K562 (cell line): ENCODE data around the gene CYB5B. TPM values are rescaled to one million over a fixed set of nuclear protein-coding genes. Genes with fewer than 3 reads are reported as not detected.

ENCODE experiments used
- ATAC-seq: fragments of 200-7000 bp; cut with Tn5 transposase; 3 replicates; pipeline ENCODE4 v1.9.1; 2020; ENCODE audit warnings: moderate library complexity
- BruUV-seq: library from RNA; stranded (reverse); fragments of 400-500 nt; replicated peaks from 2 replicates; lab custom pipeline; 2021; lab: Mats Ljungman, UMichigan
- CTCF ChIA-PET: fragments of 300-600 bp; formaldehyde crosslinking; extraction: SDS; loops from one replicate; lab custom pipeline; 2021; ENCODE audit warnings: low intra/inter-chr PET ratio; lab: Yijun Ruan, JAX
- POLR2A ChIA-PET: fragments of 300-600, 350-650 bp; sonication (Branson Sonifier 250); formaldehyde crosslinking; extraction: SDS; loops from one replicate; lab custom pipeline; 2021; ENCODE audit warnings: antibody characterized with exemption, inconsistent platforms; lab: Yijun Ruan, JAX
- DNase-seq, 4 experiments: peaks; one replicate each; pipeline versions ENCODE4 v3.0.0 to v3.0.0-alpha.2; 2011 to 2018; ENCODE audit warnings: low spot score in 3 of 4, mixed read lengths in 3 of 4; ENCODE audit errors: extremely low read depth in 1 of 4
- FAIRE-seq: peaks from 2 replicates; lab custom pipeline; 2011; peaks lifted over from hg19 to GRCh38; lab: Jason Lieb, UNC
- H2AFZ ChIP-seq: 2 replicates; pipeline ENCODE4 v1.6.0; 2011; ENCODE audit warnings: low read depth, low read length, control low read depth, inconsistent platforms
- H3K27ac ChIP-seq: fragments of 200-600 bp; 3 replicates; pipeline ENCODE4 v1.8.0; 2011; ENCODE audit warnings: low read depth, mild to moderate bottlenecking, control low read depth, inconsistent platforms, low read length, moderate library complexity, mixed read lengths; ENCODE audit errors: extremely low read depth
- H3K27me3 ChIP-seq, 2 experiments: fragments of 300-600 bp in 1 of 2; 2 replicates in 1 of 2; 3 replicates in 1 of 2; pipeline versions ENCODE4 v1.6.0 to v1.8.0; 2011; ENCODE audit warnings: inconsistent platforms in 2 of 2, low read length in 2 of 2, mild to moderate bottlenecking in 1 of 2, mixed read lengths in 1 of 2, moderate library complexity in 1 of 2; ENCODE audit not compliant: control insufficient read depth in 2 of 2, insufficient read depth in 2 of 2
- H3K36me3 ChIP-seq: fragments of 300-600 bp; 3 replicates; pipeline ENCODE4 v1.8.0; 2011; ENCODE audit warnings: mild to moderate bottlenecking, low read length, inconsistent platforms; ENCODE audit not compliant: control insufficient read depth, insufficient read depth
- H3K4me1 ChIP-seq, 2 experiments: fragments of 200-600 bp in 1 of 2; replicated peaks in 1 of 2; 2 replicates in 1 of 2; 3 replicates in 1 of 2; pipeline versions ENCODE4 v1.5.1 to v1.8.0; 2011; ENCODE audit warnings: inconsistent platforms in 2 of 2, low read length in 2 of 2, mild to moderate bottlenecking in 1 of 2, mixed read lengths in 1 of 2, moderate library complexity in 1 of 2; ENCODE audit not compliant: control insufficient read depth in 2 of 2, insufficient read depth in 2 of 2
- H3K4me2 ChIP-seq: 2 replicates; pipeline ENCODE4 v1.6.1; 2011; ENCODE audit warnings: low read length, control low read depth, inconsistent platforms, mixed read lengths; ENCODE audit not compliant: insufficient read depth
- H3K4me3 ChIP-seq: fragments of 200-600 bp; sonication (generic), shearing (Covaris generic); 2 replicates; pipeline ENCODE4 v1.5.1; 2016; ENCODE audit warnings: control low read depth, inconsistent platforms
- H3K79me2 ChIP-seq: fragments of 200-600 bp; 3 replicates; pipeline ENCODE4 v1.8.0; 2011; ENCODE audit warnings: low read length, inconsistent platforms; ENCODE audit not compliant: control insufficient read depth, insufficient read depth
- H3K9ac ChIP-seq, 2 experiments: 2 replicates each; pipeline versions ENCODE4 v1.6.0 to v1.6.1; 2011; ENCODE audit warnings: low read depth in 2 of 2, low read length in 2 of 2, control low read depth in 1 of 2, inconsistent platforms in 1 of 2, mild to moderate bottlenecking in 1 of 2, mixed read lengths in 1 of 2; ENCODE audit not compliant: insufficient read depth in 1 of 2
- H3K9me1 ChIP-seq: one replicate; pipeline ENCODE4 v1.6.0; 2011; ENCODE audit warnings: inconsistent platforms, mild to moderate bottlenecking, low read length, moderate library complexity; ENCODE audit not compliant: control insufficient read depth, insufficient read depth
- H3K9me3 ChIP-seq: replicated peaks from 2 replicates; pipeline ENCODE4 v1.5.1; 2011; ENCODE audit warnings: low read depth, low read length, inconsistent platforms; ENCODE audit not compliant: control insufficient read depth, insufficient read depth
- H4K20me1 ChIP-seq: replicated peaks from 2 replicates; pipeline ENCODE4 v1.6.1; 2011; ENCODE audit warnings: low read length, inconsistent platforms, mixed read lengths; ENCODE audit not compliant: control insufficient read depth, insufficient read depth
- CHD1 ChIP-seq: fragments of 200-600 bp; sonication (generic); IDR thresholded peaks from one replicate; pipeline ENCODE4 v1.6.1; 2012; ENCODE audit warnings: mild to moderate bottlenecking, moderate library complexity, low read length, inconsistent platforms
- CHD2 ChIP-seq: IDR thresholded peaks from 2 replicates; pipeline ENCODE4 v1.6.1; 2011; ENCODE audit warnings: low read depth, low read length
- CSDE1 ChIP-seq, 2 experiments: fragments of 450-650 bp; IDR thresholded peaks; 2 replicates each; pipeline ENCODE4 v1.6.1; 2016; ENCODE audit warnings: mild to moderate bottlenecking in 1 of 2
- IRF2 ChIP-seq: sonication (generic); formaldehyde crosslinking; IDR thresholded peaks from 2 replicates; pipeline ENCODE4 v1.8.1; 2022; ENCODE audit warnings: mild to moderate bottlenecking, missing genetic modification reagents
- PRMT5 ChIP-seq: sonication (generic); formaldehyde crosslinking; IDR thresholded peaks from 2 replicates; pipeline ENCODE4 v1.5.0; 2020; ENCODE audit warnings: missing genetic modification reagents
- RBM14 ChIP-seq: fragments of 200-400 bp; formaldehyde crosslinking; IDR thresholded peaks from 2 replicates; pipeline ENCODE4 v1.6.1; 2018; ENCODE audit warnings: low read depth, mild to moderate bottlenecking, low read length, moderate library complexity, borderline replicate concordance; ENCODE audit not compliant: insufficient read depth
- TBL1XR1 ChIP-seq, 2 experiments: IDR thresholded peaks; 2 replicates each; pipeline ENCODE4 v1.6.1; 2012; ENCODE audit warnings: improper control_type of control experiment in 2 of 2, low read length in 2 of 2, mild to moderate bottlenecking in 1 of 2
- XRCC3 ChIP-seq: fragments of 450-650 bp; IDR thresholded peaks from 2 replicates; pipeline ENCODE4 v1.6.1; 2017; ENCODE audit warnings: mild to moderate bottlenecking, moderate library complexity
- ZNF77 ChIP-seq: fragments of 250-450 bp; sonication (Bioruptor Pico); IDR thresholded peaks from 2 replicates; pipeline ENCODE4 v1.5.0; 2020
- ZZZ3 ChIP-seq: fragments of 450-650 bp; IDR thresholded peaks from 2 replicates; pipeline ENCODE4 v1.6.1; 2016; ENCODE audit warnings: antibody characterized with exemption, mild to moderate bottlenecking, moderate library complexity
- WGBS: fragments of 100-300 bp; shearing (Covaris generic); methylation state at CpG from one replicate; pipeline ENCODE4 v1.1.6; 2016; ENCODE audit warnings: low coverage, mixed read lengths; ENCODE audit not compliant: insufficient coverage; ENCODE audit errors: missing lambda C conversion rate; 5-methylcytosine and 5-hydroxymethylcytosine counted together
- in situ Hi-C: fragments of 300-500 bp; cut with MboI; formaldehyde crosslinking; loops from 4 replicates; pipeline ENCODE4 v1.15.0; 2018; ENCODE audit warnings: inconsistent platforms, mixed read lengths
- intact Hi-C: fragments of 100-400 bp; cut with micrococcal nuclease; formaldehyde crosslinking; loops from 2 replicates; pipeline ENCODE4 v1.14.2; 2022
- polyA plus RNA-seq, 8 experiments: library from polyadenylated mRNA; depleted of rRNA in 4 of 8; stranded (reverse) in 5 of 8; unstranded in 3 of 8; fragments of >200 nt; fragmentation: Nextera tagmentation in 2 of 8; fragmentation: Illumina TruSeq in 1 of 8; extraction: Ambion mirVana in 2 of 8; extraction: Trizol in 1 of 8; gene quantifications; 2 replicates each; pipeline versions ENCODE4 v1.2.1 to v1.2.3, GENCODE V29; 2011 to 2014; ENCODE audit warnings: inconsistent platforms in 1 of 8, missing spikeins in 1 of 8
- total RNA-seq, 7 experiments: library from RNA; depleted of rRNA in 6 of 7; stranded (reverse); fragments of >200 nt in 6 of 7; fragmentation: Illumina TruSeq in 2 of 7; extraction: Trizol in 2 of 7; gene quantifications; 2 replicates each; pipeline versions ENCODE4 v1.2.1 to v1.2.3, GENCODE V29; 2011 to 2021; ENCODE audit warnings: low replicate concordance in 1 of 7
- TF ChIP-seq, protein P1 (sequence below): fragments of 450-650 bp; IDR thresholded peaks from 2 replicates; pipeline ENCODE4 v1.6.1; 2018; ENCODE audit not compliant: partially characterized antibody
- TF ChIP-seq, protein P2 (sequence below): fragments of 200-800 bp; sonication (Bioruptor generic); IDR thresholded peaks from 2 replicates; pipeline ENCODE4 v1.6.1; 2017; ENCODE audit warnings: missing genetic modification characterization, missing compliant biosample characterization

Gene CYB5B
- total and polyA plus RNA-seq, 9 of the 15 experiments (the other 6 are each of a cell fraction or from before 2014, with no cell fraction given): 29.9 to 274 (median 136) TPM

DNA sequence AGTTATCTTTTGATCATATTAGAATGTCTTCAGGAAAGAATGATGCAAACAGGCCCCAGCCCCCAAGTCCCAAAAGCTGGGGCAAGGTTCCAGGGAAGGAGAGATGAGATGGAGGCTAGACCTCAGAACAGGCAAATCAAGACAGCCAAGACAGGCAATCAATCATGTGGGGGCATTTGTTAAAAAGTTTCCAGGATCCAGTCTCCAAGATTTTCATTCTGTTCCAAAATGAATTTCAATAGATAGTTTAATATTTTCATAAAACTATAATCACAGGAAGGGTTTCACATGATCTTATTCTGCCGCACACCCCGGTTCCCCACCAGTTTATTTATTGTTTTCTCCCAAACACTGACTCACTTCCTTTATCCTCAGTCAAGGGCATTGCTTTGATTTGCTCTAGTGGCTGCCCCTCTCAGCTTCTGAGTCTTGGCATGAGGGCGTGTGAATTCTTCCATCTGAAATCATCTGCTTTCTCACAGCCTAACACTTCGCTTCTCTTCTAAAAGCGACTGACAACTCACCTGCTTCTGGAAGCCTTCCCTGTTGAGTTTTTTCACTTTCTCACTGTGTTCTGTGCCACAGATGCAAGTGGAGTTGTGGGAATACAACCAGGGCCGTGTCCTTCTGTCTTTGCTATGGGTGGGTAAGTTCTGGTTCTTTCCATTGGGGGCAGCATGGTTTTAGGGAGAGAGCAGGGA is 26.4 kb upstream of the CYB5B start (continued):
- TF ChIP-seq CHD2: no peak
- no peak for TF ChIP-seq CSDE1 (IDR thresholded peaks at IDR 0.05)
- TF ChIP-seq ZNF77: no peak
- no peak for TF ChIP-seq RBM14
- no peak for TF ChIP-seq IRF2 (CRISPR knock-in tag)
- no peak for TF ChIP-seq ZZZ3
- TF ChIP-seq CHD1: no peak
- TF ChIP-seq PRMT5 (CRISPR knock-in tag): no peak
- no peak for TF ChIP-seq XRCC3

DNA sequence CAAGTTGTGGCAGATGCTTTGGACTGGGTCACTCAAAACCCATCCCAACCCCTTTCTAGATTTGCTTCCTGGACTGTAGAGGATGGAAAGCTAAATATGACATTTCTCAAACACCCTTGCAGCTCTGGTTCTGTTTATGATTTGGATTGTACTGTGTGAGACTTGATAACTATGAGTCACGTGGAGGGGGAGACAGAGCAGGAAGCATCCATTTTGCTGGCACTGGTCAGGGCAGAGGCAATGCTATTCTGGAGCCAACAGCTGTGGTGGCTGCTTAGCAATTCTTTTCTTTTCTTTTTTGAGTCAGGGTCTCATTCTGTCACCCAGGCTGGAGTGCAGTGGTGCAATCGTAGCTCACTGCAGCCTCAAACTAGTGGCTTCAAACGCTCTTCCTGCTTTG is 25.1 kb upstream of the CYB5B start:
- no peak for ATAC-seq
- peak overlapping the region; percentile 76 for H2AFZ ChIP-seq
- TF ChIP-seq, protein P1, sequence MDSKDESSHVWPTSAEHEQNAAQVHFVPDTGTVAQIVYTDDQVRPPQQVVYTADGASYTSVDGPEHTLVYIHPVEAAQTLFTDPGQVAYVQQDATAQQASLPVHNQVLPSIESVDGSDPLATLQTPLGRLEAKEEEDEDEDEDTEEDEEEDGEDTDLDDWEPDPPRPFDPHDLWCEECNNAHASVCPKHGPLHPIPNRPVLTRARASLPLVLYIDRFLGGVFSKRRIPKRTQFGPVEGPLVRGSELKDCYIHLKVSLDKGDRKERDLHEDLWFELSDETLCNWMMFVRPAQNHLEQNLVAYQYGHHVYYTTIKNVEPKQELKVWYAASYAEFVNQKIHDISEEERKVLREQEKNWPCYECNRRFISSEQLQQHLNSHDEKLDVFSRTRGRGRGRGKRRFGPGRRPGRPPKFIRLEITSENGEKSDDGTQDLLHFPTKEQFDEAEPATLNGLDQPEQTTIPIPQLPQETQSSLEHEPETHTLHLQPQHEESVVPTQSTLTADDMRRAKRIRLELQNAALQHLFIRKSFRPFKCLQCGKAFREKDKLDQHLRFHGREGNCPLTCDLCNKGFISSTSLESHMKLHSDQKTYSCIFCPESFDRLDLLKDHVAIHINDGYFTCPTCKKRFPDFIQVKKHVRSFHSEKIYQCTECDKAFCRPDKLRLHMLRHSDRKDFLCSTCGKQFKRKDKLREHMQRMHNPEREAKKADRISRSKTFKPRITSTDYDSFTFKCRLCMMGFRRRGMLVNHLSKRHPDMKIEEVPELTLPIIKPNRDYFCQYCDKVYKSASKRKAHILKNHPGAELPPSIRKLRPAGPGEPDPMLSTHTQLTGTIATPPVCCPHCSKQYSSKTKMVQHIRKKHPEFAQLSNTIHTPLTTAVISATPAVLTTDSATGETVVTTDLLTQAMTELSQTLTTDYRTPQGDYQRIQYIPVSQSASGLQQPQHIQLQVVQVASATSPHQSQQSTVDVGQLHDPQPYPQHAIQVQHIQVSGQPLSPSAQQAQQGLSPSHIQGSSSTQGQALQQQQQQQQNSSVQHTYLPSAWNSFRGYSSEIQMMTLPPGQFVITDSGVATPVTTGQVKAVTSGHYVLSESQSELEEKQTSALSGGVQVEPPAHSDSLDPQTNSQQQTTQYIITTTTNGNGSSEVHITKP: peak; percentile 76
- TF ChIP-seq, protein P2, sequence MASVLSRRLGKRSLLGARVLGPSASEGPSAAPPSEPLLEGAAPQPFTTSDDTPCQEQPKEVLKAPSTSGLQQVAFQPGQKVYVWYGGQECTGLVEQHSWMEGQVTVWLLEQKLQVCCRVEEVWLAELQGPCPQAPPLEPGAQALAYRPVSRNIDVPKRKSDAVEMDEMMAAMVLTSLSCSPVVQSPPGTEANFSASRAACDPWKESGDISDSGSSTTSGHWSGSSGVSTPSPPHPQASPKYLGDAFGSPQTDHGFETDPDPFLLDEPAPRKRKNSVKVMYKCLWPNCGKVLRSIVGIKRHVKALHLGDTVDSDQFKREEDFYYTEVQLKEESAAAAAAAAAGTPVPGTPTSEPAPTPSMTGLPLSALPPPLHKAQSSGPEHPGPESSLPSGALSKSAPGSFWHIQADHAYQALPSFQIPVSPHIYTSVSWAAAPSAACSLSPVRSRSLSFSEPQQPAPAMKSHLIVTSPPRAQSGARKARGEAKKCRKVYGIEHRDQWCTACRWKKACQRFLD (CRISPR knock-in tag): 0 out of 2 replicates have a peak, but pooled peaks have one; percentile 11
- no peak for TF ChIP-seq TBL1XR1 (IDR thresholded peaks at IDR 0.05; ENCODE audit: low read length in 2 of 2)

More for the DNA sequence above, 25.1 kb upstream of the CYB5B start:
- H3K9me3 ChIP-seq: no peaks in the 10 kb centered on the region
- no peaks in the 10 kb centered on the region for H3K9me1 ChIP-seq
- DNase-seq: peak in 1 of 4 experiments; percentile 20
- H3K9ac ChIP-seq: peak overlapping the region in 1 of 2 experiments; percentile 29; a peak in 1 of 4 replicates
- in situ Hi-C loops: no loop called here
- 36% methylated on average over 3 of the region's 3 CpGs for WGBS
- H4K20me1 ChIP-seq: no peaks in the 10 kb centered on the region
- ChIA-PET POLR2A (interaction anchor here (0.8 to 1.2 kb wide), 3 partner anchors 16 to 166 kb away, joined by 3 to 4 read pairs (median 3); no protein-coding TSS in a partner anchor), CTCF (no interaction called here)
- H3K4me3 ChIP-seq: no peak overlapping the region
- H3K4me2 ChIP-seq: no peak overlapping the region
- no peaks in the 10 kb centered on the region for H3K27me3 ChIP-seq
- H3K4me1 ChIP-seq: peaks cover 7 to 21% of the 10 kb centered on the region in 2 experiments
- BruUV-seq: no TSS peak
- FAIRE-seq: no peak
- no peaks in the 10 kb centered on the region for H3K36me3 ChIP-seq
- intact Hi-C loops: loop anchor here (5.0 to 10.0 kb wide), 2 partner anchors 65 to 168 kb away; partner anchors contain the start of gene NFAT5
- H3K79me2 ChIP-seq: no peaks in the 10 kb centered on the region
- H3K27ac ChIP-seq: no peak overlapping the region
